Activated T-cell treated with anti-CD3 and anti-CD28 coated beads for 48 hours (primary cell): ENCODE results near the gene EAF1.
"Not testable (repeated sequence)": the region's sequence is repeated elsewhere in the genome, so short reads cannot be mapped to it uniquely, and the experiment has no call there.

Experiments
- DNase-seq: peaks from one replicate; pipeline ENCODE4 v3.0.0-alpha.2; 2020; ENCODE audit warnings: low read depth

EAF1 gene

DNA sequence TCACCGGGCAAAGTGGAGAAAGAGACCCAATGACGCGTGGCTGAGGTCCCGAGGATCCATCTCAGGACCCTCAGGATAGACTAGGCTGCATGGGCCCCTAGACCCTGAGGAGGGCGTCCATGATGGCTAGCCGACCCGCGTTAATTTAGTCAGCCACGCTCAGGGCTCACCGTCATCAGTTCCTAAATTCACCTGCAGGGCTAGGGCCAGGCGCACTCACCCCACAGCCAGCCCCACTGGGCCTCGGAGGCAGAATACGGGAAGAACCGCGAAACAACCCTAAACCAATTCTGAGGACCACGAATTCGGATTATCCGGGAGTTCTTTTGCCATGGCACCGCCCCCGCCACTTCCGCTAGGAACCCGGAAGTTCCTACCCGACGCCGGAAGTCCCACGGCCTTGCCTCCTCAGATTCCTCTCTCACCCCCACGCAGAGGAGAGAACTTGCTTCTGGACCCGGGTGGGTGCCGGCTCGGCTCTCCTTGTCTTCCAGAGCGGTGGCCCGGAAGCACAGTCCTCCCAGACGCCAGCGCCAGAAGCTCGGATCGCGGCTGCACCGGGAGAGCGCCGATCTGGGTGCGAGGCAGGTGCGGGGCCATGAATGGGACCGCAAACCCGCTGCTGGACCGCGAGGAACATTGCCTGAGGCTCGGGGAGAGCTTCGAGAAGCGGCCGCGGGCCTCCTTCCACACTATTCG is at the start of gene EAF1, which contains the start of gene METTL6:
Gene EAF1 (plus strand): TSS at position 417 of the 699 bp plus-strand sequence. CDS start 182 bp downstream, at position 599.
Gene METTL6 (minus strand): TSS at position 363 of the 699 bp plus-strand sequence. CDS start 1,033 bp downstream, outside the sequence.
- peak; percentile 83 for DNase-seq

DNA sequence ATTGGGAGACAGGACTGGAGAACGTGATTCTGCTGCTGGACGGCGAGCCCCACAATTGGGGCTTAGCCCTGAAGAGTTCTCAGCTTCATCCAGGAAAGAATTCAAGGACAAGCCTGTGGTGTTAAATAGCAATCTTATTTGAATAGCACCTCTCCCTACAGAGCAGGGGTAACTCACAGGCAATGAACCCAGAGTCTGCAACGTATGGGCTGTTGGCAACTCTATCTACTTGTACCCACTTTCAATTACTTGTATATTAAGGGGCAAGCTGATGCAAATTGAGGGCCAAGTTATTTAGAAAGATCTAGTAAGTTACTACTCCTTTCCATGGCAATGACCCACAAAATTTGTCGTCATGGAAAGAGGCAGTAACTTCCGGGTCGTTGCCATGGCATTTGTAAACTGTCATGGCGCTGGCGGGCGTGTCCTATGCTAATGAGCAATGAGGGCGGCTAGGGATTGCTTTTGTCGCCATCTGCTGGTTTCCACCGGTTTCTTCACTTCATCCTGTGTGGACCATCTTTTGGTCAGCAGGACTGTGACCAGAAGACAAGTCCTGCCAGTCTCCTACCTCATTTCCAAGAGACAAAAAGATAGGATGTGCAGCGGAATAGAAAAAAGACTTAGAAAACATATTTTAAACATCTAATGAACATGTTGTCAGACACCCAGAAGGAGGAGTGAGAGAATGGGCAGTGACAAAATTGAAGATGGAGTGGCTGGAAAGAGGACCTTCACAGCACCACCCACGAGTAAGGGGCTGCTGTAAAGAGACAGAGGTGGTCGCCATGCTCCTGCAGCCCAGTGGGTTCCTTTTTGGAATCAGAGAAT is 49.2 kb upstream of the EAF1 start:
- peak; percentile 85 for DNase-seq

- DNase-seq = no peak
Measured at GRCh38 chr3:15380980-15381890, 46.2 kb upstream of the EAF1 start.

- no peak for DNase-seq
Measured at GRCh38 chr3:15382405-15382923, 44.9 kb upstream of the EAF1 start.

- DNase-seq = no peak
Measured at GRCh38 chr3:15384510-15385237, 42.7 kb upstream of the EAF1 start.

GRCh38 chr3:15385238-15385695 is 42.1 kb upstream of the EAF1 start:
- not testable (repeated sequence) for DNase-seq

DNA sequence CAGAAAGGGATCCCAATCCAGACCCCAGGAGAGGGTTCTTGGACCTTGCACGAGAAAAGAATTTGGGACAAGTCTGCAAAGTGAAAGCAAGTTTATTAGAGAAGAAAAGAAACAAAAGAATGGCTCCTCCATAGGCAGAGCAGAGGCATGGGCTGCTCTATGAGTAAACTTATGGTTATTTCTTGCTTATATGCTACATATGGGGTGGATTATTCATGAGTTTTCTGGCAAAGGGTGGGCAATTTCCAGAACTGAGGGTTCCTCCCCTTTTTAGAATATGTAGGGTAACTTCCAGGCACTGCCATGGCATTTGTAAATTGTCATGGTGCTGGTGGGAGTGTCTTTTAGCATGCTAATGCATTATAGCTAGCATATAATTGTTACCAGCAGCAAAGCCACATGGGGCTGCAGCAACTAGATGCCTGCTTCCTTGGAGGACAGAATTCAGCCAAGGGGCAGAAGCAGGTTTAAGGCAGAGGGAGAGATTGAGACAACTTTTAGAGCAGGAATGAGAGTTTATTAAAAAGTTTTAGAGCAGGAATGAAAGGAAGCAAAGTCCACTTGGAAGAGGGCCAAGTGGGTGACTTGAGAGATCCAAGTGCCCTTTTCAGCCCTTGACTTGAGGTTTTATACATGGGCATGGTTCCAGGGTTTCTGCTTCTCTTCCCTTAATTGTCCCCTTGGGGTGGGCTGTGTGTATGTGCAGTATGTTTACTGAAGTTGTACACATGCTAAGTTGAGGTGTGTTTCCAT is 41.3 kb upstream of the EAF1 start:
- no peak for DNase-seq

DNA sequence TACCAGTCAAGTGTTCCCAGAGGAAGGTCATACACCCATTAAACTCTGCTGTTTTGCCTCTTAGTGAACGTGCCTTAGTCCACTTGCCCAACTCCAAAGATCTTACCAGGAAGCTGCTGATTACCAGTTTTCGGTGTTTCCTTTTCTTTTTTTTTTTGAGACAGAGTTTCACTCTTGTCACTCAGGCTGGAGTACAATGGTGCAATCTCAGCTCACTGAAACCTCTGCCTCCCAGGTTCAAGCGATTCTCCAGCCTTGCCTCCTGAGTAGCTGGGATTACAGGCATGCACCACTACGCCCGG is 40.8 kb upstream of the EAF1 start:
- DNase-seq = not testable (repeated sequence)

- DNase-seq = no peak
Measured at GRCh38 chr3:15387171-15387581, 40.2 kb upstream of the EAF1 start.

GRCh38 chr3:15387735-15388134 is 39.7 kb upstream of the EAF1 start:
- no peak for DNase-seq

- not testable (repeated sequence) for DNase-seq
Measured at GRCh38 chr3:15388335-15388734, 39.1 kb upstream of the EAF1 start.

- DNase-seq = no peak
Measured at GRCh38 chr3:15390460-15390859, 36.9 kb upstream of the EAF1 start.

DNA sequence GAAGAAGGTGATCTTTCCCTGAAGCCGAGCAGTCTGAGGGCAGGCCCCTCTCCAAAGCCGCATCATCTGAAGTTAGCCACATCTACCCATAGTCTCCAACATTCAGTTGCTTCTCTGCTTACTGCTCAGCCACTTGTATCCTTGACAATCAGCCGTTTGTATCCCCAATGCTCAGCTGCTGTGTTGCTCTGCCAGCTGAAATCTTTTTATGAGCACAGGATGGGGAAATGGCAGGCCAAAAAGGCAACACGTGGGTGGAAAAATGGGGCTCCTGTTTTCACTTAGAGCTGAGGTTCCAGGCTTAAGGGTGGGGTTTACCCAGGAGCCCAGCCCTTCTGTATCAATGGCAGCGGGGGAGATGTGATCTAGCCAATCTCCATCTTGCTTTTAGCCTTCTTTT is 36.4 kb upstream of the EAF1 start:
- DNase-seq = no peak

GRCh38 chr3:15393252-15393651 is 34.1 kb upstream of the EAF1 start:
- not testable (repeated sequence) for DNase-seq

- not testable (repeated sequence) for DNase-seq
Measured at GRCh38 chr3:15398731-15399133, 28.7 kb upstream of the EAF1 start.

DNA sequence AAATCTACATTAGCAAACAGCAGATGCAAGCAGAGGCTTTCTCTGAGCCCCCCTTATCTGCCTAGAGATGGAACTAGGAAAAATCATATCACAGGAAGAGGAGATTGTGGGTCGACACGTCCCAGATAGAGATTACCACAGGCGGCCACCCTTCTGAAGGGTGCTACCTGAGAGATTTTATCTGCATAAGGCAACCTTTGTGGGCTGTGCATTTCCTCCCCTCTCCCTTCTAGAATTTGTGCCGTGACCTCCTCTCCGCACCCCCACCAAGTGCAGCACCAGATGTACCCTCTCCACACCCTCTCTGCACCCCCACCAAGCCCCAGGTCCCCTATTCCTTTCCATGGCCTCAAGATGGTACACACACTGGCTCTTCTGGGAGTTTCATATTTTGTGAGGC is 27.4 kb upstream of the EAF1 start:
- no peak for DNase-seq

DNA sequence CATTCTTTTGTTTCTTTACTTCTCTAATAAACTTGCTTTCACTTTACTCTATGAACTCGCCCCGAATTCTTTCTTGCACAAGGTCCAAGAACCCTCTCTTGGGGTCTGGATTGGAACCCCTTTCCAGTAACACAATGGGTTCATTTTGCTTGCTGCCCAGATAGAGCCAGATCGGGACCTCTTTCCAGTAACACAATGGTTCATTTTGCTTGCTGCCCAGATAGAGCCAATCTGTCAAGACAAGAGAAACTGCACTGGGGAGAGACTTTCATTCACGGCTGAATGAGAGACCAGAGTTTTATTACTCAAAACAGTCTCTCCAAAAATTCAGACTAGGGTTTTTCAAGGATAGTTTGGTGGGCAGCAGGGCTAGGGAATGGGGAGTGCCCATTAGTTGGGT is 25.5 kb upstream of the EAF1 start:
- DNase-seq = no peak

- DNase-seq = no peak
Measured at GRCh38 chr3:15403495-15403894, 23.9 kb upstream of the EAF1 start.

GRCh38 chr3:15403965-15404364 is 23.4 kb upstream of the EAF1 start:
- no peak for DNase-seq

GRCh38 chr3:15404767-15405166 is 22.6 kb upstream of the EAF1 start:
- no peak for DNase-seq
